ENCODE data around the gene TP53RK.

TP53RK gene

DNA sequence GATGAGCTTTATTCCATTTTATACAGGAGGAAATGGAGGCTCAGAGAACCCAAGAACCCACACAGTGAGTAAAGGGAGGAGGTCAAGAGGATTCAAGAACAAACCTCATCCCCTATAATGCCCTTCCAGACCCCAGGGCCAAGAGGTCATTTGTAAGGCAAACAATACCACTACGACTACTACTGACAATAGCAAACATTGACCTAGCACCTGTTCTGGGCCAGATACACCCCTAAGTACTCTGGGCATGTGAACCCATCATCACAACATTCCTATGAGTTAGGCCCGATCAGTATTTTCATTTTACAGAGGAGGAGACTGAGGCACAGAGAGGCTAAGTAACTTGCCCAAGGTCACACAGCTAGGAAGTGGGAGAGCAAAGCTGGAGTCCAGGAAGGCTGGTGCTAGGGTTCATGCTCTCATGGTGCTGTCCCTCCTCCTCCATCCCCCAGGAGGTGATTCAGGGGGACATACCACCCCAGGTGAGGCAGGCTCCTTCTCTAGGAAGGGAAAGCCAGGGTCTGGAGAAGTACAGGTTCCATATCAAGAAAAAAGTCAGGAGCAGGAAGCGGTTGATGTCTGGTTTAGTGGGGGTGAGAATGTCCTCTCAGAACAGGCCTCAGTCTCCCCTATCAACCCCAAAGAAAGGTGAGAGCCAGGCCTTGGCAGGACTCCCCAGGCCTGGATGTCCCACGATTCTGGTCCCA, 51.7 kb downstream of the TP53RK start:
- DNase-seq: no peak

DNA sequence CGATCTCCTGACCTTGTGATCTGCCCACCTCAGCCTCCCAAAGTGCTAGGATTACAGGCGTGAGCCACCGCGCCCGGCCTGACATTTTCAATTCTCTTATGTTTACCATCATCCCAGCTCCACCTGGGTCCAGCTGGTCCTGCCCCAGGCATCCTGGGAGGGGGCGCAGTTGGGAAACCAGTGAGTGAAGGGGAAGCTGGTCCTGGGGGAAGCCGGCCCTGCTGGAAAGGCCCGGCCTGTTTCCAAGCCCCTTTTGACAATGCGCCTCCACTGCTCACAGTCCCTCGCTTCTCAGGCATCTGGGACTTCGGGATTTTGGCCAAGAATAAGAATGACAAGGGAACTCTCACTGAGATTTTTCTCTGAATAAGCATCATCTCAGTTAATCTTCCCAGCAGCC, 52.2 kb downstream of the TP53RK start:
- no peak for DNase-seq

DNA sequence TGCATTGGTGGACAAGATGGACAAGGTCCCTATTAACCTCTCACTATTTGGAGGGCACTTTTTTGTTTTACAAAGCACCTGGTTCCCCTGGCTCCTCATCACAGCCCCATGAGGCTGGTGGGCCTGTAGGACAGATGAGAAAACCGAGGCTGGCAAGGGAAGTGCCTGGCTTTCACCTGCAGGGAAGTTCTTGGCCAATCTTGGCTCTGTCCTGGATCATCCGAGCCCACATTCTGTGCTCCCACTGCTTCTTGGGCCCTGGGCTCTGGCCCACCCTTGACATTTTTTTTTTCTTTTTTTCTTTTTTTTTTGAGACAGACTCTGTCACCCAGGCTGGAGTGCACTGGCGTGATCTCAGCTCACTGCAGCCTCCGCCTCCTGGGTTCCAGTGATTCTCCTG, 52.7 kb downstream of the TP53RK start:
- no peak for DNase-seq

GRCh38 chr20:46635514-46636136, 53.6 kb downstream of the TP53RK start:
- no peak for DNase-seq

- DNase-seq: no peak
Observed at GRCh38 chr20:46634528-46634927, 54.7 kb downstream of the TP53RK start.
